GM18858 (cell line): Measurements from ENCODE around the gene NEURL3.

Experiments used
- ATAC-seq: cut with Tn5 transposase; IDR thresholded peaks from one replicate; pipeline ENCODE4 v1.9.1; 2021; ENCODE audit not compliant: unreplicated experiment

Gene NEURL3

DNA sequence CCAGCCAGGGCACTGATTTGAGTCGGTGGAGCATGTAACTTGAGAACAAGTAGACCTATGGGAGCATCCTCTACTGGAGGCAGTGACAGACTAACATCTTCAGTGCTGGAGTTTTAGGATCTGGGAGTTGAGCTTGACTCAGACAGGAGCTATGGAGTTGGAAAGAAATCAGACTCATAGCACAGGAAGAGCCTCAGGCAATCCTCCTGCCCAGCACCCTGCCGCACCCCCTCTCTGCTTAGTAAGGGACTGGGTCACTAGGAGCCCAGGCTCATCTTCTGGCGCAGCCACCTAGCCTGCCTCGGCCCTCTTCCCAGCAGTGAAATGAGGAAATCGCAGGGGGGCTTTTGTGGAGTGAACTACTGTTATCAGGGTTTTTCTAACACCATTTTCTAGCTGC lies 35.0 kb upstream of the NEURL3 start:
- ATAC-seq = no peak

DNA sequence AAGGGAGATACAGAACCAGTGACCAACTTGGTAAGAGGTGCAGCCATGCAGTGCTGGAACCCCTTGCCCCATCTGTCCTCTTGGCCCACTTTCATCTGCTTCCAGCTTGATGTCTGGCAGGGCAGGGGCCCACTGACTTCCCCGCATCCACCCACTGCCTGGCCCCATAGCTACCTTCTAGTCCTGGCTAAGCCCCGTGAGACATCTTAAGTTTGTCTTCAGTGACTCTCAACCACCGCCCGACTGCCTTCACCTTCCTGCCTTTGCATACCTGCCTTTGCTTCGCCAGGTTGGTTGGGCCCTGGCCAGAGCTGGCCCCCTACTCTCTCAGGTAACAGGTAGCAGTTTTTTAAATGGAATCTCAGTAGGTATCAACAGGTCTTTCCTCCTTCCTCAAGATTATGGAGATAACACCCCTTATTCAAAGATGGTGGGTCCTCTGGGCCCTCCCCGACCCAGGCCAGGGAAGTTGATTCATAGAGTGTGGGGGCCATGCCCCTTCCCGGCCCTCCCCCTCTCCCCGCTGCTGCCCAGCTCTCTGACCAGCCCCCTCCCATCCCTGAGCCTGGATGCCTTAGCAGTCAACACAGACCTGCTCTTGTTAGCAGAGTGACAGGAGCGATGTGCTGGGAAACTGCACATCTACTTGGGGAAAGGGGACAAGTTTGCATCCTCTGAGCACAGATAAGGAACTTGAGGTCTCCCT lies 34.2 kb upstream of the NEURL3 start:
- ATAC-seq = no peak

DNA sequence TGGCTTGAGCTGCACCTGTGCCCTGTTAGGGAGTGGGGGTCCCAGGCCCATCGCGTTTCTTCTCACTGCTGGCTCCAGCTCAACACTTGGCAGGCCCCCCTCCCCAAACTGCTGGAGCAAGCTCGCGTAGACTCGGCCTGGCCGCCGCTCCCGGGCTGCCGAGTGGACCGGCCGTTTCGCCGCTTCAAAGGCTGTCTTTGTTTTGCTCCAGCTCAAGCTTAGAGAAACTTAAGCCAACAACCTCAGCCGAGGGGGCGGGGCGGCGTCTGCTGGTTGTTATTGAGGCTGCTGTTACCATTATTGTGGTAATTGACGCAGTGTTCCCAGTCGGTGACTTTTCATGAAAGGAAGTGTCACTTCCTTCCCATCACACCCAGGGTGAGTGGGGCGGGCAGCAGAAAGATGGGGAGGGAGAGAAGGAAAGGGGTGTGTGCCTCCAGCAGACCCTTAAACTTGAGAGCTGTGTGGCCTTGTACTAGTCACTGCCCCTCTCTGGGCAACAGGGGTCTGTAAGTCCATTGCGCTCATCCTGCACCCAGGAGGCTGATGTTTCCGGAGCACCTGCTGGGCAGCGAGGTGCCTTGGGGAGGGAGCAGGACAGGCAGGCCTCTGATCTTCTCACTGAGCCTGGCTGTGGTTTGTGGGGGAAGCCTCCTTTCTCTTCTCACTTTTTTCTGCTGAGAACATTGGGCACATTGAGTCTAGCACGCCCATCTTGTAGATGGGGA lies 33.5 kb upstream of the NEURL3 start:
- no peak for ATAC-seq

DNA sequence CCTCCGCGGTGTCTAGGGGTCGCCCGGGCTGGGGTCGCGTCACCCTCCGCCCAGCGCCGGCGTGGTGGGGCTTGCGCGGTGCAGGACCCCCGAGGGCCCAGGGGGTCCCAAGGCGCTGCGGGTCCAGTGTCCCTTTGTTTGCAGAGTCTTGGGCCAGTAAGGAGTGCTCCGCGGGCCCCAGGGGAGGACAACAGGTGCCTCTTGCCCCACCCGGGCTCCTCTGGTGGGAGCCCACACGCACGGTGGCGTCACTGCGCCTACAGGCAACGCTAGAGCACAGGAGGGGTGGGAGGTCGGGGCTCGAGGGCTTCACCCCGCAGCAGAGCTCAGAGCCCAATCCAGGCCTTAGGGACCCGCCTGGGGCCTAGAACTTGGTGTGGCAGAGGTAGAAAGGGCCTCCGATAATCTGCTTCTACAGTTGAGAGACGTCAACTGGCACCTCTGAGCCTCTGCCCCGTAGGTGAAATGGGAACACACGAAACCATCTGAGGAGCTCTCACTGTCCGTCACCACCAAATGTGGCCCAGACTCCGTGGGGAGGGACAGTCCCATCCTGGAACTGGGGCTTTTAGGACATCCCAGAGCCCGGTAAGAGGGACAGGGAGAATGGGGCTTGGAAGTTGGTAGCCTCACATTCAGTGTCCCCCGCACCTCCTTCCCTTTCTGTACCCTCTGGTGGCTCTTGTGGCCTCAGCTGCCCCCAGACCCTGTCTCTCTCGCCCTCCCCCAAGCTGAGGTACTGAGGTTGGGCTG lies 32.8 kb upstream of the NEURL3 start:
- ATAC-seq = no peak

DNA sequence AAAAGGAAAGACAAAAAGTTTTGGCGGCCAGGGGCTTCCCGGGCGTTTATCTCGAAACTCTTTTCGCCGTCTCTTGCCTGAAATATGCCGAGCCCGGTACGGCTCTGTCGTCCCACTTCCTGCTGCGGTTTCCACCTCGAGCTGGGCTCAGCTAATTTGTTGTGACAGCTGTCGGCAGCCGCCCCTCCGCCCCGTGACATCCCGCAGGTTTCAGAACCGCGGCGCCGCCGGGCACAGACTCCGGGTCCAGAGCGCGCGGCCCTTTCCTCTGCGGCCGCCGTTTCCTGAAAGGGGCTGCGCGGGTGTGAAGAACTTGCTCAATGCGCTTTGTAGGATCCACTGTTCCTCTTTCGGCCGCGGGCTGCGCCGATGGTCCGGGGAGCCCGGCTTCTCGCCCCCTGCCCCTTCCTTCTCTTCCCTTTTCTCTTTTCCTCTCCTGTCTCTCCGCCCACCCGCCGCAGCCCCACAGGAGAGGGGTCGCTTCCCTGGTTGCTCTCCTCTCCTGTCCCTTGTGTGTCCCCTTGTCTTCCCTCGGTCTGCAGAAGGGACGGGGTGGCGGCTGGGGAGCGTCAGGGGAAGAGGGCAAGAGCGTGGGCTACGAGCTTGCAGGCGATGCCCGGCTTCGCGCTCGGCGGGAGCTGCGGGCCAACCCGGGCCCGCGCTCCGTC lies 32.0 kb upstream of the NEURL3 start:
- ATAC-seq = peak; percentile 38

DNA sequence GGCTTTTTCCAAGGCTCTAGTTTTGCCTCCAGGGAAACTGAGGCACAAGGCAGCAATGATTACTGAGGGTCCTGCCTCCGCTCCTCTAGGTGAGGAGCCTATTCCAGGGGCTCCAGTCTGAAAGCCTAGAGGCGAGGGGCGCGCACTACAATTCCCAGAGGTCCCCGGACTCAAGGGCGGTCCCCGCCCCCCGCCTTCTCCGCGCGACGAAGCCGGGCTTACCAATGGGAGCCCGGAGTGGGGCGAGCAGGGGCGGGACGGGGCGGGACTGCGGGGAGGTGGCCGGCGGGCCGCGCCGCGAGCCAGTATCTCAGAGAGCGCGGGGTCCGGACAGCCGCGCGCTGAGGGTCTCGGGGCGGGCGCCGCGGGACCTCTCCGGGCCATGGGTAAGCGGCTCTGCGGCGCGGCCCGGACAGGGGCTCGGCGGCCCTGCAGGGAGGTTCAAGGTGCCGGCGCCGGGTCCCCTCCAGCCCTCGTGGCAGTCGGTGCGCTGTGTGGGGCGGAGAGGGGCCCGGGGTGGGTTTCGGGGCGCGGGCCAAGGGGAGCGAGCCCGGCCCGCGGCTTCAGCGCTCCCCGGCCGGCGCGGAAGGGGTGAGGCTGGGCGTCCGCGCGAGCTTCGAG lies 31.4 kb upstream of the NEURL3 start, which contains the start of gene ARID5A:
ARID5A (plus strand) TSS at position 308 of the 621 bp plus-strand sequence; CDS start at position 383, 75 bp downstream.
- peak; percentile 31 for ATAC-seq

DNA sequence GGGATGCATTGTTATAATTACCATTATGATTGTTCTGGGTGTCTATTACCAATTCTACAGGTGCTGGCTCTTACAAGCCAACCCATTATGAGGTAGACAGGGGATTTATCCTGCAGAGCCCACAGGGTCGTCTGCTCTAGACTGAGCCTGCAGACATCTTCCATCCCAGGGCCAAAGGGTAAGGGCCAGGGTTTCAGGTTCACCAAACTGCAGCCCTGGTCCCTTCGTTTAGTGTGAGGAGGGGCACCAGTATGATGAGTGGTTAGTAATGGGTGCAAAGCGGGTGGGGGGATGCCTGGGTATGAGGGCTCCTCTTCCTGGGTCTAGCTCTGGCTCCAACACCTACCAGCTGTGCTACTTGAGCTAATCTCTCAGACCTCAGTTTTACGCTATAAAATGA lies 30.2 kb upstream of the NEURL3 start:
- ATAC-seq = no peak

DNA sequence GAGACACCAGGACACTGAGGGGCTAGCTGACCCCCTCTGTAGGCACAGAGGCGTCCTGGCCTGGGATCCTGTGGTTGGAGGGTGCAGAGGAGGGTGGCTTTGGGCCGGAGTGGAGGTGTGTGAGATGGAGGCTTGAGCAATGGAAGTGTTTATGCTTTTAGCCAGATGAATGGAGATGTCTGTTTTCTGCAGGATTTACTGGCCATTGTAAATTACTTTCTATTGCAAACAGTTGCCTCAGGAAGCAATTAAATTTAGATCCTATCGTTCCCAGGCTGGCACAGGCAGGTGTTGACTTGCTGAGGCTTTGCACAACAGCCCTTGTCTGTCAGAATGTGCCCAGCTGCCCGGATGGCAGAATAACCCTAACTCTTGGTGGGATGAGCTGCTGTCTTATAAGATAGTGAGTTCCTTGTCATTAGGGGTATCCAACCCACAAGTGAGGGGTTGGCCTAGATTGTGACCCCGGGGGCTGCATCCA lies 29.6 kb upstream of the NEURL3 start:
- no peak for ATAC-seq

DNA sequence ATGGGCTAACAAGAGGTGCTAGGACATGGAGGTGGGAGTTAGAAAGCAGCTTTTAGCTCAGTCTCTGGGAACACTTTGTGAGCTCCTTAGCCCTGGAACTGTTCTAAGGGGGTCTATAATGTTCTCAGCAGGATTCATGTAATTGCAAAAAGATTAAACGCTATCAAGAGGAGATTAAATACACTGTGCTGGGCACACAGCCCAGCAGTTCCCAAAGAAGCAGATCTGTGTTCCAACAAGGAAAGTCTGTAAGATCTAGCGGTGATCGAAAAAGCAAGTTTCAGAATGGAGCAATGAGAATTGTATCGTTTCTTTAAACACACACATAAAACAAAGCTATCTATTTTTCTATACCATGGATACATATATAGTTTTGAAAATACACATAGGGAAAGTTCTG lies 29.0 kb upstream of the NEURL3 start:
- no peak for ATAC-seq

DNA sequence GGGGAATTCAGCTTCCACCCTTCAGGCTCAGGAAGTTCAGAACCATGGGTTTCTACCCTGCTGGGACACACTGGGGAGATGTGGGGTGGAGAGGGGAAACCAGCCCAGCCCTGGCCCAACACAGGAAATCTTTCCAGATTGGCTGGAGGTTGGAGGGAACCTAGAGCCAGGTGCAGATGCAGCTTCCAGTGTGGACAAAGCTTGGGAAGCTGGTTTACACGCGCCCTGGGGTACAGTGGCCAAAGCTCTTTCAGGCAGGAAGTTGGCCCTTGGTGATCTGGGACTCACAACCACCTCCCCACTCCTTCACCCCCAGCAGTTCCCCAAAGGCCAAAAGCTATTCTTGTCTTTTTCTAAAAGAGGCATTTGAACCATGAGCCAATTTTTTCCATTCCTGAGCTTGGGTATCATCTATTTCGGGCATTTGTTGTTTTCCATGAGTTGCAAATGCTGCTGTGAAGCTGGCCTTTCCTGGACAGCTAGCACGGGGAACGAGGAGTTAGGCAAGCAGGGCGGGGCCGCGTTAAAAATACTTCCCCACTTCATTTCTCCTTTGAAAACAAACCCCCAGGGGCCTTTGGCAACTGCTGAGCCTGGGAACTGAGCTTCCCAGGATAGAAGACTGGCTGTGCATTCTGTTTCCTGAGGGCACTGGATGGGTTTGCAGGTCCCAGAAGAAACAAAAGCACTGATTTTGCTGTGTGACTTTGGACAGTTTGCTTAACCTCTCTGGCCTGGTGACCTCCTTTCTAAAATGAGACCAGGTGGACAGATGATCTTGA lies 28.3 kb upstream of the NEURL3 start:
- ATAC-seq = no peak

DNA sequence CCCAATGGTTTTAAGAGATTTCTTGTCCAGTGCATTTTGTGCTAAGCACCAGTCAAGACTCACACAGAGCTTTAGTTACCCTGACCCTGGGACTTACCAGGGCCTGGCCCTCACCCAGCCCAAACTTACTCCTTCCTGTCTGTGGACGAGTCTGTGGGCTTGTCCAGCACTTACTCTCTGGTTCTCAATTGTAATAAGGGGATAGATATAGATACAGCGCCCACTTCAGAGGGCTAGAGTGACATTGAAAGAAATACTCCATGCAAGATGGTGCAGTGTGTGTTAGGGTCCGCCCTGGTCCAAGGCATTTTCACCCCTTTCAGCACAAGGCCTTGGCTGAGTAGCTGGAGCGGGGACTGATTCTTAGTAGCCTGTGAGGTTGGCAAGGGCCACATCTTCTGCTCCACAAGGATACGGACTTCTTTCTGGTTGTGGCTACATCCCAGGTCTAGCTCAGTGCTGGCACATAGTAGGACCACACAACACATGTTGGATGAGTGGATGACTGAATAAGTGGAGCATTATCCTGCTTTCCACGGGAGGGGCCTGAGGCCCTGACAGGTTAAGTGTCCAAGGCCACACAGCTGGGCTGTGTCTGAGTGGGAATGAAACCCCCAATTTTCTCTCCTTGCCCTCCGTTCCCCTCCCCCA lies 27.6 kb upstream of the NEURL3 start:
- no peak for ATAC-seq

DNA sequence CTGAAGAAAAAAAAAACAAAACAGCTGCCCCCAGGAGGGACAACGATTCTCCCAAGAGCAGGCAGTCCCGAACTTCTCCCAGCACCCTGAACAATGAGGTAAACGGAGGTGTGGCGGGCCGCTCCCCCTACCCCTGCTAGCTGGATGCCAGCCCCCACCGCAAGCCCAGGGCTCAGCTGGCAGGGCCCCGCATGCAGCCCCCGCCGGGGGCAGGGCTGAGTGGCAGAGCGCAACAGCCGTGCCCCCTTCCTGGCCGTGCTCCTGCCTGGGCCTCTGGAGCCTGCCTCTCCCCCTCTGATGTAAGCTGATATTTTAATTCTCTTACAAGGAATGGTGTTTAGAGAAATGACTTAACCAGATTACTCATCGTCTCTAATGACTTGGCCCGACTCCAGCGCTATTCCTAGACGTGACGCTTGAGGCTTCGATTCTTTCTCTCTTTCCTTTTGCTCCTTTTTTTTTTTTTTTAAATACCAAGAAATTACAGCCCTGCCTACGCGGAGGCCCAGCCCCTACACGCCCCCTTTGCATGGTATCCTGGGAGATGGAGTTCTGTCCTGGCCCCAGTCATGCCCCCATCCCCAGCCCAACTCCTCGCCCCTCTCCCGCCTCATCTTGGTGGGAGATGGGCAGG lies 26.8 kb upstream of the NEURL3 start:
- no peak for ATAC-seq

DNA sequence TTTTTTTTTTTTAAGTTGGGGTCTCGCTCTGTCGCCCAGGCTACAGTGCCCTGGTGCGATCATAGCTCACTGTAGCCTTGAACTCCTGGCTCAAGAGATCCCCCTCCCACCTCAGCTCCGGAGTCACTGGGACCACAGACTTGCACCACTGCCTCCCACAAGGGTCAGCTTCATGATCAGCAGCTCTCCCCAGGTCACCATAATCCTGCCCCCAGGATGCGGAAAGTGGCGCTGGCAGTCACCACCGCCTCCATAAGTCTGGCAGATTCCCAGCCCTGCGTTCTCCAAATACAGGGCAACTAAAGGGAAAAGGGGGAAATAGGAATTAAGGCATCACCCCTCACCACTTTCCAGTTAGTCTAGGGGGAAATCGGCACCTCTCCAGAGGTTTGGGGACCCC lies 26.2 kb upstream of the NEURL3 start:
- no peak for ATAC-seq

DNA sequence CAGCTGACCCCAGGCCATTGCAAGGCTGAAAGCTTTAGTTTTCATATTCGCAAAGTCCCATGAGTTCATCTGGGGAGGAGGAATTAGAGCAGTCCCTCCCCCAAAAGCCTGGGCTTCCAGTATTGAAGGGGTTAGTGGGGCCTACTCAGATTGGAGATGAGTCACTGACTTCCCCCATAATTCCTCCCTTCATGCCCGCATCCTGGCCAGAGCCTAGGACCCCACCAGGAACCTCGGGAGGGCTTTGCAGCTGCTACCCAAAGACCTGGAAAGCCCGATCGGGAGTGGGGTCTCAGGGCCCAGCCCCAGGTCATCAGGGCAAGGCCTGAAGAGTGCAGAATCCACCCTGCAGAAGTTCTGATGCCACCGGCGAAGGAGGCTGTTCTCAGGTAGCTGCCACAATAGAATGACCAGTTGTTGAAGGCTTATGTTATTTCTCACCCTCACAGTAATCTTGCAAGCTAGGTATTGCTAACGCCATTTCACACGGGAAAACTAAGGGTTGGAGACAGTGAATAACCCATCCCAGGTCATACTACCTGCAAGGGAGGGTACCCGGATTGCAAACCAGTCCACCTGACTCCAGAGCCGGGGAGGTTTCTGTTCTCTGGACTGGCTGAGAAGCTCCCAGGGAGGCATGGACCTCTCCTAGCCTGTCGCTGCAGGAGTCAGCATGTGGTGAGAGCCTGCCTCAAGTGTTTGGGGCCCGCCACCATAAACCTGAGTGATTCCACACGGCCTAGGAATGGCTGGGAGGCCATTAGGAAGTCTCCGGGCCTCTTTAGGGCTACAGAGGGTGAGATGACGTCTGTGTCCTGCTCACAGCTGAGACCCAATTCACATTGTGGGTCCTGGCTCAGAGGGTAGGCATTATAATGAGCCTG lies 25.6 kb upstream of the NEURL3 start:
- no peak for ATAC-seq

DNA sequence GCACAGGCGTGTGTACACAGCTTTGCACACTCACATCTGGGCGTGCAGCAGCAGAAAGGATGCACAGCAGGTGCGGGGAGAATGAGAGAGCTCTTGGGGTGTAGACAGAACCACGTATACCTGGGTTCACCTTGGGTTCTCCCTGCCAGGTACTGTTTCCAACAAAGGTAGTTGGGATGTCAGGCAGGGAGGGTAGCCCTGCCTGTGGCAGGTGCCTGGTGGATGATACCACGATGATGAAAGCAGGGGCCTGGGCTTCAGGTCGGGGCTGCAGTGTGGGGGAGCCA lies 24.9 kb upstream of the NEURL3 start:
- ATAC-seq = no peak

DNA sequence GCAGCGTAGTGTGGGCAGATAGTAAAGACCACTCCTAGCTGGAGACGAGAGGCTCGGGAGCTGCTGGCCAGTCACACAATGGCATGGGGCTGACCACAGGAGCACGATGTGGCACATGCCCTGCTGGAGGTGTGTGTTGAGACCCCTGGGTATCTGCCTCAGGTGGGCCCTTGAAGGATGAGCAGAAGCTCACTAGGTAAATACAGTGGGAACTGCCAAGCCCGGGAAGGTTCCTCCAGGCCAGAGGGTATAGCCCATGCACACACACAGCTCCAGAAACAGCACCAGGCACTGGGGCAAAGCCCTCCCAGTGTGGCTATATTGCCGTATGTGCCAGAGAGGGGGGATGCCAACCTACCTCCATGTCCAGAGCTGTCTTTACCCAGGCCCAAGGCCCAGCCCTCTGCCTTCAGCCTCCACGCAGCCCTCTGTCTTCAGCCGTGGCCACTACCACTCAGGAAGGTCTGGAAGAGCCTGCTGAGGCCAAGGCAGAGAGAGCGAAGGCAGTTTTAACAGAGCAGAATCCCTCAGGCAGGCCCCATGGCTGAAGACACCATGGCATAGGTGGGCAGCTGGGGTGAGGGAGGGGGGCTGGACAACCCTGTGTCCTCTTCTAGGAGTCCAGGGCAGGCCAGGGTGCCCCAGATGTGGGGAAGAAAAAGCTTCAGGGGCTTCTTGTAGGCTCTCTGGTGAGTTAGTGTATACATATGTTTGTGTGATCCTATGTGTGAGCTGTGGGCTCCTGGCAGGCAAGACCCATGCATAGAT lies 24.4 kb upstream of the NEURL3 start:
- ATAC-seq = no peak

DNA sequence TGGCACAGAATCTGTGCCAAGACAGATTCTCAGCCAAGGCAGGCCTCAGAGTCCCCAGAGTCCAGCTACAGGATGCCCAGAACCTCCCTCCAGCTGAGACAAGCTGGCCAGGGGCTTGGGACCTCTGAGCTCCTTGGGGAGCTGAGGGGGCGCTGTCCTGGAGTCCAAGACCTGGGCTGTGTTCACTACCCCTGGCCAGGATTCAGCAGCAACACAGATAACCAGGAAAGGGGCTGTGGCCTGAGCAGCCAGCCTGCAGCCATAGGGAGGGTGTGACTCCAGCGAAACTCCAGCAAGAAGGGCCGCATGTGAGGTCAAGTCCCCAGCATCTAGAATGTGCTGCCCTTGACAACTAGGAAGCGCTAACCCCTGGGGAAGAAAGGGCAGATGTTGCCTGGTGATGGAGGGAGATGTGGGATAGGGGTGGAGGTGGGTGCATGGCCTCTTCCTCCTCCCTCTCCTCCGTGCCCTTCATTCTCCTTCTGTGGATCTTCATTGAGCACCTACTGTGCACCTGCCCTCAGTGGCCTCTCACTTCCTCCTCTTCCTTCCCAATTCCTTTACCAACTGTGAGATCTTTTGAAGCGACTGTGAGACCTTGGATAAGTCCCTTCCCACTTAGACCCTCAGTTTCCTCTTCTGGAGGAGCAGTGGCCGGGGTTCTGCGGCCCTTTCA lies 23.7 kb upstream of the NEURL3 start:
- no peak for ATAC-seq
